Erythroblast (primary cell): ENCODE data around the gene BACH2.

Experiments
- DNase-seq, 2 experiments: peaks; one replicate each; lab custom pipeline; 2025; lab: John Stamatoyannopoulos, UW
- GATA1 ChIP-seq: IDR thresholded peaks from 2 replicates; pipeline ENCODE4 v1.6.1; 2011; ENCODE audit warnings: low read depth, mild to moderate bottlenecking, control low read depth, low read length, moderate library complexity
- POLR2A ChIP-seq: IDR thresholded peaks from 2 replicates; pipeline ENCODE4 v1.6.1; 2011; ENCODE audit warnings: mild to moderate bottlenecking, low read length

The BACH2 gene

GRCh38 chr6:90278129-90278528 is 18.5 kb downstream of the BACH2 start:
- no peak for TF ChIP-seq POLR2A
- TF ChIP-seq GATA1, result no peak
- DNase-seq, result no peak

- DNase-seq, result no peak
- TF ChIP-seq GATA1, result no peak
- TF ChIP-seq POLR2A, result no peak
These were observed 19.2 kb downstream of the BACH2 start for GRCh38 chr6:90277302-90278011.

- peak in 1 of 2 experiments; percentile 3 for DNase-seq
- TF ChIP-seq GATA1, result no peak
- TF ChIP-seq POLR2A, result no peak
These were observed 22.1 kb downstream of the BACH2 start for GRCh38 chr6:90274451-90275030.

GRCh38 chr6:90273863-90274262 is 22.8 kb downstream of the BACH2 start:
- no peak for DNase-seq
- TF ChIP-seq POLR2A (no peak), GATA1 (no peak)

- DNase-seq, result no peak
- TF ChIP-seq GATA1 (no peak), POLR2A (no peak)
These were observed 23.7 kb downstream of the BACH2 start for GRCh38 chr6:90272895-90273294.

GRCh38 chr6:90271831-90272230 is 24.8 kb downstream of the BACH2 start:
- no peak for DNase-seq
- TF ChIP-seq POLR2A (no peak), GATA1 (no peak)

GRCh38 chr6:90269334-90269733 is 27.3 kb downstream of the BACH2 start:
- TF ChIP-seq POLR2A, result no peak
- no peak for TF ChIP-seq GATA1
- DNase-seq, result no peak

GRCh38 chr6:90268178-90268577 is 28.5 kb downstream of the BACH2 start:
- TF ChIP-seq GATA1 (no peak), POLR2A (no peak)
- no peak for DNase-seq

- TF ChIP-seq POLR2A (no peak), GATA1 (no peak)
- no peak for DNase-seq
These were observed 29.6 kb downstream of the BACH2 start for GRCh38 chr6:90266905-90267621.

GRCh38 chr6:90264561-90264960 is 32.1 kb downstream of the BACH2 start:
- TF ChIP-seq GATA1 (no peak), POLR2A (no peak)
- DNase-seq, result no peak

GRCh38 chr6:90263633-90264032 is 33.0 kb downstream of the BACH2 start:
- TF ChIP-seq GATA1, result no peak
- no peak for TF ChIP-seq POLR2A
- DNase-seq, result no peak

GRCh38 chr6:90261801-90262200 is 34.8 kb downstream of the BACH2 start:
- TF ChIP-seq GATA1 (no peak), POLR2A (no peak)
- DNase-seq, result no peak

GRCh38 chr6:90257486-90257738 is 39.2 kb downstream of the BACH2 start:
- no peak for DNase-seq
- no peak for TF ChIP-seq GATA1
- no peak for TF ChIP-seq POLR2A

GRCh38 chr6:90256698-90257485 is 39.8 kb downstream of the BACH2 start:
- no peak for DNase-seq
- TF ChIP-seq POLR2A (no peak), GATA1 (no peak)
